GM13977 (cell line): ENCODE measurements around the gene MLST8.

Source experiments
- DNase-seq: peaks from one replicate; pipeline ENCODE4 v3.0.0; 2012; ENCODE audit warnings: low spot score
- CTCF ChIP-seq: IDR thresholded peaks from 2 replicates; pipeline ENCODE4 v1.5.1; 2012; ENCODE audit warnings: mild to moderate bottlenecking, control low read depth; ENCODE audit not compliant: insufficient read depth; ENCODE audit errors: extremely low read depth, missing control alignments
- in situ Hi-C: fragments of 300-500 bp; cut with MboI; formaldehyde crosslinking; loops from one replicate; pipeline ENCODE4 v1.12.0; 2022; ENCODE audit warnings: low sequenced_read_pairs, low pct_unique_long_range_greater_than_20kb, mixed read lengths, inconsistent platforms; ENCODE audit not compliant: unreplicated experiment

The MLST8 gene

GRCh38 chr16:2166263-2167067 lies 38.8 kb upstream of the MLST8 start:
- in situ Hi-C loops, result no loop called here
- no peak for TF ChIP-seq CTCF
- DNase-seq, result no peak

GRCh38 chr16:2167068-2167638 lies 38.1 kb upstream of the MLST8 start:
- no peak for DNase-seq
- no peak for TF ChIP-seq CTCF
- in situ Hi-C loops, result no loop called here

GRCh38 chr16:2170080-2170479 lies 35.2 kb upstream of the MLST8 start:
- DNase-seq, result no peak
- TF ChIP-seq CTCF, result no peak
- in situ Hi-C loops, result no loop called here

- no peak for TF ChIP-seq CTCF
- in situ Hi-C loops, result no loop called here
- DNase-seq, result no peak
These were observed 34.4 kb upstream of the MLST8 start for GRCh38 chr16:2170587-2171435.

GRCh38 chr16:2171601-2172178 lies 33.6 kb upstream of the MLST8 start:
- in situ Hi-C loops, result no loop called here
- TF ChIP-seq CTCF, result no peak
- DNase-seq, result no peak

- no peak for DNase-seq
- in situ Hi-C loops, result no loop called here
- TF ChIP-seq CTCF, result no peak
These were observed 32.4 kb upstream of the MLST8 start for GRCh38 chr16:2172688-2173335.
